Activated T-cell treated with anti-CD3 and anti-CD28 coated beads, Interleukin-2, amount 50 U/mL, for 1 hour (primary cell): ENCODE data around the gene FOXC1.

Experiments
- DNase-seq: peaks from one replicate; pipeline ENCODE4 v3.0.0-alpha.2; 2020

The FOXC1 gene

GRCh38 chr6:1584996-1585668 is 24.6 kb upstream of the FOXC1 start:
- no peak for DNase-seq

- DNase-seq = no peak
These were observed 24.1 kb upstream of the FOXC1 start for GRCh38 chr6:1585669-1586049.

GRCh38 chr6:1586256-1586655 is 23.5 kb upstream of the FOXC1 start:
- no peak for DNase-seq

GRCh38 chr6:1586861-1587450 is 22.8 kb upstream of the FOXC1 start:
- DNase-seq = no peak

- DNase-seq = no peak
These were observed 22.2 kb upstream of the FOXC1 start for GRCh38 chr6:1587546-1587945.

- DNase-seq = no peak
These were observed 21.7 kb upstream of the FOXC1 start for GRCh38 chr6:1587977-1588376.

GRCh38 chr6:1589208-1589607 is 20.5 kb upstream of the FOXC1 start:
- DNase-seq = no peak

- no peak for DNase-seq
These were observed 19.1 kb upstream of the FOXC1 start for GRCh38 chr6:1590580-1590979.

- DNase-seq = no peak
These were observed 18.5 kb upstream of the FOXC1 start for GRCh38 chr6:1591243-1591642.

GRCh38 chr6:1591926-1592325 is 17.8 kb upstream of the FOXC1 start:
- no peak for DNase-seq

- DNase-seq = no peak
These were observed 16.9 kb upstream of the FOXC1 start for GRCh38 chr6:1592852-1593251.

GRCh38 chr6:1593286-1593957 is 16.3 kb upstream of the FOXC1 start:
- no peak for DNase-seq

GRCh38 chr6:1593958-1594314 is 15.8 kb upstream of the FOXC1 start:
- DNase-seq = no peak

GRCh38 chr6:1594445-1595200 is 15.1 kb upstream of the FOXC1 start:
- DNase-seq = no peak

- DNase-seq = no peak
These were observed 14.2 kb upstream of the FOXC1 start for GRCh38 chr6:1595271-1596087.

- DNase-seq = peak; percentile 72
These were observed 13.4 kb upstream of the FOXC1 start for GRCh38 chr6:1596088-1596852.

GRCh38 chr6:1597121-1597744 is 12.5 kb upstream of the FOXC1 start:
- no peak for DNase-seq

GRCh38 chr6:1597924-1598323 is 11.8 kb upstream of the FOXC1 start:
- DNase-seq = no peak

GRCh38 chr6:1598433-1598832 is 11.3 kb upstream of the FOXC1 start:
- DNase-seq = no peak

GRCh38 chr6:1598886-1599285 is 10.8 kb upstream of the FOXC1 start:
- no peak for DNase-seq

- no peak for DNase-seq
These were observed 10.2 kb upstream of the FOXC1 start for GRCh38 chr6:1599469-1599868.
